HTERT RPE-1 (cell line): ENCODE measurements around the gene DAPK1.

Experiments used
- in situ Hi-C: fragments of 300-500 bp; cut with MboI; formaldehyde crosslinking; loops from 4 replicates; pipeline ENCODE4 v1.14.3; 2020; ENCODE audit warnings: low sequenced_read_pairs

DAPK1 gene

DNA sequence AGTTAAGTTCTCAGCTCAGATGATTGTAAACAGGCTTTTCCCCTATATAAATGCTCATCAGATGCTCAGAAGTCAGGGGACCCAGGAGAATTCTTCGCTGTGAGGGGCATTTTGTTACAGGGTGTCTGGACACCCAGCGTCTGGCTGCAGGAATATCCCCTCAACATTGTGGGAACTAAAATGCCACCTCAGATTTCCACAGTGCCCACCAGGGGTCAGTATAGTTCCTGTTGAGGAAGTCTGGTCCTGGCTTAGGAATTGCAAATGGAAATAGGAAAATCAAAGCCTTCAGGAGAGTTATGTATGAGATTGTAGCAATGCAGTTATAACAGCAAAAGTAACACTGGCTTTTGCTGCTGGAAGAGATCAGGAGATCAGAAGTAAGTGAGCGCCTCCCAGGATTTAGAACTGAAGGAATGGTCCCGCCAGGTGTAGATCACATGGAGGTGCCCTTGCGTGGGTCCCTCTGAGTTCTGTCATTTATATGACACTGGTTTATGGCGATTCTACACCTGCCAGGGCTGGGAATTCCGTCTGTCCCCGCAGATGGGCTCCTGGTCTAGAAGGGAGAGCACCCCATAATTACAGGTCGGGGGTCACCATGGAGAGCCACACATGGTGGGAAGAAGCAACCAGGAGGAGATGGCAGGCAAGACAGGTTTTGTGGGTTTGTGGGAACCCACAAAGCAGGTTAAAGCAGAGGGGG is 181.1 kb downstream of the DAPK1 start:
- in situ Hi-C loops = loop anchor here (25.0 kb wide), 1 partner anchor 133 kb away; no protein-coding TSS in a partner anchor

DNA sequence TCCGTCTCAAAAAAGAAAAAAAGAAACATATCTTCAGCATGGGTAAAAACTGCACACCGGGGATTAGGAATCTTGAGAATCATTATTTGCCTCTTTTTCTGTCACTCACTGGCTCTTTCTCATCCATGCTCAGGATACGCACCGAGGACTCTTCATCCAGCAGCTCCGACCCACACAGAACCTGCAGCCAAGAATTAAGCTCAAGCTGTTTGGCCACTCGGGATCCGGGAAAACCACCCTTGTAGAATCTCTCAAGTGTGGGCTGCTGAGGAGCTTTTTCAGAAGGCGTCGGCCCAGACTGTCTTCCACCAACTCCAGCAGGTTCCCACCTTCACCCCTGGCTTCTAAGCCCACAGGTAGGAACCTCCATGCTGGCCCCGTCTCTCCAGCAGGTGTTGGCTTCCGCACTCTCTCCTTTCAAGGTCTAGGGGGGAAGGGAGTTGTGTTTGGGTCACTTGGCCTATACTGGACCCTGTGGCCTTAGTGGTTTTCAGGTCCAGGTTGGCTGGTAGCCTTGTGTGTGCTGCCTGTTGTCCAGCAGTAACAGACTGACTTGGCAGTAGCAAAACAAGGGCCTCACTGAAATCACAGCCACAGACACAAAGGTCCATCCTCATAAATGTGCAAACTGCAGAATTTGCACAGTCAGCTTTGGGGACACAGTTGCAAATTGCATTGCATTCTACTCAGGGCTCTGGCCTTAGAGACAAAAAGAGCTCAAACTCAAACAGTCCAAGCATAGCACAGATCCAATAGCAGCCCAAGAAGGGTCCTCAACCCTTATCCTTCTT is 183.8 kb downstream of the DAPK1 start:
- in situ Hi-C loops = loop anchor here (25.0 kb wide), 1 partner anchor 131 kb away; no protein-coding TSS in a partner anchor

DNA sequence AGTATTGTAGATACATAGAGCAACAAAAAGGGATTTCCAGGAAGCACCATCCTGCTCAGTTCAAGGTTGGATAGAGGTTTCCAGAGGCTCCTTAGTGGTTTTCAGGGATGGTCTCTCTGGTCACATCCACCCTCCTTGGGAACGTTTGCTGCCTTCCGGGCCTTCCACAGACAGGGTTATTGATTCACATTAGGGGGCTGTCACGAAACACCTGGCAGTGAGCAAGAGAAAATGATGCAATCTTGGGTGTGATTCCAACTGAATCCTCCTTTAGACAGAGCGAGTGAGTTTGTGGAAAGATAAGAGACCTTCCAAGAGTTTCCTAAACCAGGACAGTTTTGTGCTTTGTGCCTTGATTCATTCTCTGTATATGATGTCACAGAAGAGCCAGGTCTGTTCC is 184.4 kb downstream of the DAPK1 start:
- in situ Hi-C loops = loop anchor here (25.0 kb wide), 1 partner anchor 130 kb away; no protein-coding TSS in a partner anchor

DNA sequence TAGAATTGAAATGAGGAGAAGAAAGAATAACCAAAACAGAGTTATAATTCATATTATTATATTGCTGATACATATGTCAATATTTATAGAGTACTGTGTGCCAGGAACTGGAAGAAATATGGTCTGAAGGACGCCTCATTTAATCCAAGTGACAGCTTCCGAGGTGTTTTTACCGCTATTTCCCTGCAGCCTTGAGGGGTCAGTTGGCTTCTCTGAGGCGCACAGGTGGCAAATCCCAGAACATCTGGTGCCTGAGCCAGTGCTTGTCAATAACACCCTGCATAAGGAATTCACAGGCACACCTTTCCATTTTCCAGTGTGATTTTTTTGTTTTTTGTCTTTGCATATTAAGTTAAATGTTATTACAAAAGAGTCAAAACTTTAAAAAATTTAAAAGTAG is 185.0 kb downstream of the DAPK1 start:
- in situ Hi-C loops = loop anchor here (25.0 kb wide), 1 partner anchor 130 kb away; no protein-coding TSS in a partner anchor

DNA sequence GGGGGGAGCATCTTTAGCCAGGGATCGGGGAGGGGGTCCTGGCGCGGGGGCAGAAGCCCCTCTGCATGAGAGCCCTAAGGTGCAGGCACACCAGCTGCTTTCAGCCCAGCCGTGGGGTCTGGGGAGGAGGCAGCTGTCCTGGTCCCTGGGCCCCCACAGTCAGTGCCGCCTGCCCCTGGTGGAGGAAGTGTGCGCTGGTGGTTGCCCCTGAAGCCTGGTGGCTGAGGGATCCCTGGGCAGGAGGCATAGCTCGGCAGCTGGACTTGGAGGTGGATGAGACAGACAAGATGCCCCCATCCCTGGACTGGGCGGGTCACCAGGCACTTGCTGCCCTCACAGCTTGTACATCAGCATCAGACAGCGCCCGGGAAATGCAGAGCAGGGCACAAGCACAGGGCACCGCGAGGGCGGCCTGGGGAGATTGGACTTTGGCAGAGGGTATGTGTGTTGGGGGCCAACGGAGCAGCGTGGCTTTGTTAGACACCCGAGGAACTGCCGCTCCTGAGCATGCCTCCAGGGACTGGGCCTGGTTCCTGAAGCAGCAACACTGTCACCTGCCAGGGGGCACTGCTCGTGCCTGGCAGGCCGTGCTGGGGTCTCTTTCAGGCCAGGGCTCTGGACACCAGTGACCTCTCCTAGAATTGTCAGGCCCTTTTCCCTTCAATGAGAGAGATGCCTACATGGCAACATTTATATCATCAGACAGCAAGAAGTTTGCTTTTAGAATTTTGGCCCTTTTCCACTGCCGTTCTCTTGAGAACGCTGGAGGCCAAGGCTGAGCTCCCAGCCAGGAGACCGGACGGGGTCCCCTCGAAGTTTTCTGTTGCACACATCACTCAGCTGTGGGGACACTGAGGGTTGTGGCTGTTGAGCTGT is 186.3 kb downstream of the DAPK1 start:
- in situ Hi-C loops = loop anchor here (25.0 kb wide), 1 partner anchor 128 kb away; no protein-coding TSS in a partner anchor

DNA sequence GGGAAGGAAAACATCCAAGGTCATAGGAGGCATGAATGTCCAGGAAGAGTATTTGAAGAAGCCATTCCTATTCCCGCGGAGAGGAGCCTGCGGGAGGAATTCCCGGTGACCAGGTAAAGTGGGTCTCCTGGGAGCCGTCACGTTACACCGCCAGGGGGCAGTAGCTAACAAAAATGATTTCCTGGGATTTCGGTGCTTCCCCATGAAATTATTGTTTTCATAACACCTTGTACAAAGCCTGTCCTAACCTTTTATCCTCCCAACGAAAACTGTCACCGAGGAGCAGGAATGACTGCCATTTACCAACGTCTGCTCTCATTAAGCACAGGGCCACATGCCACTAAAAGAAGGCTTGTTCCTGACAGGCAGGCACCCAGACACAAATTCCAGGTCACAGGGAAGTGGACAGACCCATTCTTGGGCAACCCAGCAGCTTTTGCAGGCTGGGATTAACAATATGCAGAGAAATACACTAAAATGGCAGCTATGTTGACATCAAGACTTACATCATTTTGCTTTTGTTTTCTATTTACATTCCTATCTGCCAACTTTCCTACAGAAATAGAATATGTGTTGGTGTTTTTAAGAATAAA is 187.1 kb downstream of the DAPK1 start:
- in situ Hi-C loops = loop anchor here (25.0 kb wide), 1 partner anchor 128 kb away; no protein-coding TSS in a partner anchor

DNA sequence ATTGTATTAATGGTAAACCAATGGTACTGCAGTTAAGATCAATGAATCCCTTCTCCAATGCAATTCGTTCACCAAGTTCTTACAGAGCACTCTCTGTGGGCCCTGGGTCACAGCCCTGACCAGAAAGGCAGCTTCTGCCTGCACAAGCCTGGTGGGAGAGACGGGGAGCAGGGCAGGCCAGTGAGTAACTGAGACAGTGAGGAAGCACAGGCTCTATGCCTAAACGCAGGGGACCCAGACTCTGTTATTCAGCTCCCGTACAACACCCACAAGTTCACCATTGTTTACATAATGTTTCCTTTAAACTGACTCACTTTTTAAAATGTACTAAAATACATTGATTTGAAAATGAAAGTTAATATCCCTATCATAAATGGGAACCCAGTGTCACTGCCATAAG is 187.8 kb downstream of the DAPK1 start:
- in situ Hi-C loops = loop anchor here (25.0 kb wide), 1 partner anchor 127 kb away; no protein-coding TSS in a partner anchor

DNA sequence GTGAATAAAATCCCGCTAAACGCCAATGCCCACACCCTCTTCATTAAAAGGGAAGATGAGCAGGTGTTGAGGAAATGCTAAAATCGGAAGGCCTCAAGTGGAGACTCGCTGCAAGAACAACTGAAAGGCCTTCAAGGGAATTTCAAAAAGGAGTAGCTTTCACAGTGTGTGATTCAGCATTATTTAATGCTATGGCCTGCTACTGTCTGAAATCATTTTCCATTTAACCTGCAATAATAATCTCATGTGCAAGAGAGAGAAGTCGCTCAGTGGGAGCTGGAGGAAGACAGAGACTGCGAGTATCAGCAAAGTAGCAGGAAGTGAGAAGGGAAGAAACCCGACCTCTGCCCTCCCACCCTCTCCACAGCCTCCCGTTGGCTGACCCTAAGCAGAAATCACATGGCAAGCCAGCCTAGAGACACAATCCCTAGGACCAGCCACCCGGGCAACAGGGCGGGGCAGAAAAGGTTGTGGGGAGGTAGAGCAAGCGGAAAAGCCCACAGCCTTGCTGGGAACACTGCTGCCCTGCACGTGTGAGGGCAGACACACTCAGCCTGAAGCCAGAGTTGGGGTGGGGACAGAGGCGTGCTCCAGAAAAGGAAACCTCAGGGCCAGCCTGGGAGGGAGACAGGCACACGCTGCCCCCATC is 188.3 kb downstream of the DAPK1 start:
- in situ Hi-C loops = loop anchor here (25.0 kb wide), 1 partner anchor 126 kb away; no protein-coding TSS in a partner anchor

DNA sequence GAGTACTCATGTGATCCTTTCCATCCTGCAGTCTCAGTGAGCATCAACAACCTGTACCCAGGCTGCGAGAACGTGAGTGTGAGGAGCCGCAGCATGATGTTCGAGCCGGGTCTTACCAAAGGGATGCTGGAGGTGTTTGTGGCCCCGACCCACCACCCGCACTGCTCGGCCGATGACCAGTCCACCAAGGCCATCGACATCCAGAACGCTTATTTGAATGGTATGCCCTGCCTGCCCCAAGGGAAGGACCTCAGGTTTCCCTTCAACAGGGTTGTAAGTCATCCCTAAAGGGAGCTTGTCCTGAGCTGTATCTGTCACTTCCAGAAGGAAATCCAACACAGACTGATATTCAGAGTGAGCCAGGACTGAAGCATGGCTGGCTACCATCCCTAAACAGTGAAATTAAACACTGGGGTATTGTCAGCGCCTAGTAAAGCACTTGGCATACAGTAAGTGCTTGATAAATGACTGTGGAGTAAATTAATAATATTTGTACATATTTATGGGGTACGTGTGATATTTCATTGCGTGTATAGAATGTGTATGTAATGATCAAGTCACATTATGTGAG is 188.9 kb downstream of the DAPK1 start:
- in situ Hi-C loops = loop anchor here (25.0 kb wide), 1 partner anchor 126 kb away; no protein-coding TSS in a partner anchor

DNA sequence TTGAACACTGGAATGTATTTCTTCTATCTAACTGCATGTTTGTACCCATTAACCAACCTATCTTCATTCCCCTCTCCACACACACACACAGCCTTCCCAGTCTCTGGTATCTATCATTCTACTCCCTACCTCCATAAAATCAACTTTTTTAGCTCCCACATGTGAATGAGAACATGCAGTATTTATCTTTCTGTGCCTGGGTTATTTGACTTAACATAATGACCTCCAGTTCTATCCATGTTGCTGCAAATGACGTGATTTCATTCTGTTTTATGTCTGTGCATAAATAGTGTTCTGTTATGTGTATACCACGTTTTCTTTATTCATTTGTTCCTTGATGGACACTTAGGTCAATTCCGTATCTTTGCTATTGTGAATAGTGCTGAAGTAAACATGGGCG is 189.5 kb downstream of the DAPK1 start:
- in situ Hi-C loops = loop anchor here (25.0 kb wide), 1 partner anchor 125 kb away; no protein-coding TSS in a partner anchor

DNA sequence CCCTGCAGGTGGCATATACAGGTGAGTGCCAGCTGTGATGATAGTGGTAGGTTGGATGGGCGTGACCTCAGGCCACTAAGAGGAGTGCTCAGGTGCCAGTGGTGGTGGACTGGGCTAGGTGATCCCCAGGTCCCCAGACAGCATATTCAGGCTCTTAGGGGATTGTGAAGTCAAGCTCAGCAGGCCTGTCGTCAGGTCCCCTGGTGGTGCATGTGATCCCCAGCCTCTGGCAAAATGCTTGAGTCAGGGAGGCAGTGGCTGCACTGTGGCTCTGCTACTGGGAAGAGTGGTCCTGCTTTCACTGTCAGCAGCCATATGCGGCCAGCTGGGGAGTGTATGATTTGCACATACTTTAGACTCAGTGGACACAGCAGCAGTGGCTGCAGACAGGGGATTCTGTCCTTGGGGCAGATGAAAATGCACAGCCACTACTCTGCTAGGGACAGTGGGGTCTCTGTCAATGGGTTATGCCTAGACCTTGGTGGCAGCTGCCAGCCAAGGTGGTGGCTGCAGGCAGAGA is 196.6 kb downstream of the DAPK1 start:
- in situ Hi-C loops = loop anchor here (25.0 kb wide), 1 partner anchor 118 kb away; no protein-coding TSS in a partner anchor

DNA sequence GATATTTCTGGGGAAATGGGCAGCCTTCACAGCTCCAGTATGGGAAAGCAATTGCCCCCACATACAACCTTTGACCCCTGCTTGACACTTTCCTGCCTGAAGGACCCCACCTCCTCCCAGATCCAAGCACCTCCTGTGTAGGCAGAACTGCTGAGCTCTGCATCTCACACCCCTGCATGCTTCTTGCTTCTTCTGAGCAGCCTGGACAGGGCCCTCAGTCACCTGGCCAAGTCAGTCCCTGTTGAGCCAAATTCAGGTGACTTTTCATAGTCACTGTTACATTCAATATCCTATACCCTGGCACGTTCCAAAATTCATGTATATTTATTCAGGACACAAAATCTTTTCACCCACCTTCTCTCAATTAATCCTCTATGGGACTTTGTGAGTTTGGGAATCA is 197.9 kb downstream of the DAPK1 start:
- in situ Hi-C loops = loop anchor here (25.0 kb wide), 1 partner anchor 117 kb away; no protein-coding TSS in a partner anchor

DNA sequence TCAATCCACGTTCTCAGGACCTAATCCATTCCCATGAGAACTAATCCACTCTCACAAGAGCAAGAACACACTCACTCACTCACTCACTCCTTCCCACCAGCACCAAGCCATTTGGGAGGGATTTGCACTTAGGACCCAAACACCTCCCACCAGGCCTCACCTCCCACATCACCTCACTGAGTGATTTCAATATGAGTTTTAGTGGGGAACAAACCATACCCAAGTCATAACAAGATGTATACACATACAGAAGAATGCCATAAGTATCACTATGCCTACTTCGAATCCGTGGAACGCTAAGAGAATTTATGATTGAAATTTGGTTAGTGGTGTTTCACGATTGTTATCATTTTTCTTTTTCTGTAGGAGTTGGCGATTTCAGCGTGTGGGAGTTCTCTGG is 199.0 kb downstream of the DAPK1 start:
- in situ Hi-C loops = loop anchor here (25.0 kb wide), 1 partner anchor 116 kb away; no protein-coding TSS in a partner anchor

DNA sequence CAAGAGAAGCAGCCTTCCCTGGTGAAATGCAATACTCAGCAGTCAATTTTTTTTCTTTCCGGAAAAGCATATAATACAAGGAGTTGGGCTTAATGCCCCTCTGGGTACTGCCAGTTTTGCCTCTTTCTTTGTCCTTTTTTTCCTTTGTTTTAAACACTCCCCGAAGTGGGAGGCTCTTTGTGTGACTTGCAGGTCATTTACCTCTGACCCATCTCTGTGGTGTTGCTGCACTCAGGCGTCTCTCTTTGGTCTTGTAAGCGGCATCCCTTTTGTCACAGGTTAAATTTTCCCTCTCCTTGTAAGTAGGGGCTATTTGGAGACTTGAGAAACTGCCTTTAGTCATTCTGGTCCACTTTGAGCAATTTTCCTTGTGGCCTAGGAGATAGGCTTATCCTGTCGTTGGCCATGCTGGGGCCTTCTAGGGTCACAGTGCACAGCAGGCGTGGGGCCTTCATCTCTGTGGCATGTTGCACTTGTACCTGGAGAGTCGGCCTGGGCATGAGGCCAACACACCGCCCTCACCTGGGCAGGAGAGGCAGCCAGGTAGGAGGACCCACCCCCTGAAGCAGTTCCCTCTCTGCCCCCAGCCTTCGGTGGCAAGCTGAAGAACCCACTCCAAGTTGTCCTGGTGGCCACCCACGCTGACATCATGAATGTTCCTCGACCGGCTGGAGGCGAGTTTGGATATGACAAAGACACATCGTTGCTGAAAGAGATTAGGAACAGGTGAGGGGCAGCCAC is 200.6 kb downstream of the DAPK1 start:
- in situ Hi-C loops = loop anchor here (25.0 kb wide), 1 partner anchor 114 kb away; no protein-coding TSS in a partner anchor

DNA sequence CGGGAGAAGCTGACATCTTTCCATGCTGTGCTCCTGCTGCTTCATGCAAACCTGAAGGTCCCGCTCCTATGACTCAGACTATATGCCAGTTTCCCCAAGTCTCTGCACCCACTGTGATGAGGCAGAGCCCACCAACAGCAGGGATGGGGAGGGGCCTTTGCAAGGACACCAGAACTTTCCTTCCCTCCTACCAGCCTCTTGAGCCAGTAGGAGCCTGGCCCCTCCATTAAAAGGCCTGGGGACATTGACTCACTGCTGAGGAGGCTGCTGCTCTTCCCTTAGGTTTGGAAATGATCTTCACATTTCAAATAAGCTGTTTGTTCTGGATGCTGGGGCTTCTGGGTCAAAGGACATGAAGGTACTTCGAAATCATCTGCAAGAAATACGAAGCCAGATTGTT is 202.2 kb downstream of the DAPK1 start:
- in situ Hi-C loops = loop anchor here (25.0 kb wide), 1 partner anchor 112 kb away; no protein-coding TSS in a partner anchor

DNA sequence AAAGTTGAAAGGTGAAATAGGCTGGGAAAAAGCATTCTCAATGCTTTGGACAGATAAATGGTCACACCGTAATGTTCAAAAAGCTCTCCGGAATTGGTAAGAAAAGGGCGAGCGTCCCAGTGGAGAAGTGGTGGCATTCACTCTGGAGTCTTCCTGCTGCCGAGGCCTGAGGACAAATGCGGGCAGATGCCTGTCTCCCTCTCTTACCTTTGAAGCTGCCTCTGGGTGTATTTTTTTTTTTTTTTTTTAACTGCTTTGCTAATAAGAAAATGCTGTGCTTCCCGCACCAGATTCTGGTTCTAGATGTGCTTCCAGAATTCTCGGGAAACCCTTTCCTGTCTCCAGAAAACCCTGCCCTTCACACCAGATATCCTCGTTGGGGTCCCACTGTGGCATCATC is 203.8 kb downstream of the DAPK1 start:
- in situ Hi-C loops = no loop called here

DNA sequence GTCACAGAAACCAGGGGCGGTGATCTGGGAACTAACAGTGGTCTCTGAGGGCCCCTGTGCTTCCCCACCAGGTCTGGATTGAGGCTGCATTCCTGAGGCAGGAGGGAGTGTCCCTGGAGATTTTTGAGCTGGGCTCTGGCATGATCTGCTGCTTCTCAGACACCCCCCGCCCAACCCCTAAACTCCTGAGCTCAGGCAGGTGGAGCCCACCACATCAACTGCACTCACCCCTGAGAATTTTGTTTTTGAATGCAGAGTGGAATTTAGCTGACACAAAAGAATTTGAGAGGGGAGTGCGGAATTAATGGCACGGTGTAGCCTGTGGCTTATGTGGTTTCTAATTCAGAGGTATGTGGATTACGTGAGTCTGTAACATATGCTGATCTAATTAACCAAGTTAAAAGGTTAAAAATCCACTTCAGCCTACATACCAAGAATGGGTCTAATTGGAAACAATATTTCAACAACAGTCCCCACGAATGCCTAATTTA is 204.3 kb downstream of the DAPK1 start:
- in situ Hi-C loops = no loop called here

DNA sequence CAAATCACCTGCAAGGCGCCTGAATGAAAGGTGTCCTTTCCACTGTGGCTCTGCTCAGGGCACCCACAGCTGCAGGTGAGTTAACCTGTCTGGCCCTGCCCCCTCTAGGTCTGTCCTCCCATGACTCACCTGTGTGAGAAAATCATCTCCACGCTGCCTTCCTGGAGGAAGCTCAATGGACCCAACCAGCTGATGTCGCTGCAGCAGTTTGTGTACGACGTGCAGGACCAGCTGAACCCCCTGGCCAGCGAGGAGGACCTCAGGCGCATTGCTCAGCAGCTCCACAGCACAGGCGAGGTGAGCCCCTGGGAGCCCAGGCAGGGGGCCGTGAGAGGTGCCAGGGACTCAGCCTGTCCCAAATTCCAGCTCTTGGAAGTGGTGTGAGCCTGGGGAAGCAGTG is 205.3 kb downstream of the DAPK1 start:
- in situ Hi-C loops = no loop called here
